ENCODE data around the gene FILIP1L.

Gene FILIP1L

DNA sequence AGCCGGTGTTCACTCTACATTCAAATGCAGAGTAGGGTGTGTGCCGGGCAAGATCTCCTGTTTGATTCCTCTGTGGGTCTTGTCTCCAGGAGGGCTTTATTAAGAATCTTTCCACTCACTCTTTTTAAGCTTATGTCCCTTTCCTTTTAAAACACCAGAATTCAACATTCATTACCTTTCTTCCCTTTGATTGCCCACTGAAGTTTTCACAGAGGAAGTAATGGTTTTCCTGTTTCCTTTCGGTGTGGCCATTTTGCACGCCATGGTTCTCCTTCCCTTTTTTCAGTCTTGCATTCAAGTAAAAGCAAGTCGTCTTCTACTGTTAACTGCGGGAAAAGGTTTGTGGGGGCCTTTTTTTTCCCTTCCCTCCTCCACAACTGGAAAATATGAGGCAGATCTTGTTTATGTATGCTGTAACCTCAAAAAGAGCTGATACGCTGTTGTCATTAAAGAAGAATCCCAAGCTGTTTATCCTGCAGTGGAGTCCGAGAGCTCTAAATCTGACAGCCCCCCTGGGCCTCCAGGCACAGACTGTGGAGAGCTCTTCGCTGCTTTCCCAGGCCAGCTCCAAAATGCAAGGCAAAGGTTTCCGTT, 40.5 kb downstream of the FILIP1L start:
- DNase-seq (ENCODE audit: extremely low read depth, low read depth), result peak; percentile 43
- TF ChIP-seq, protein P1, sequence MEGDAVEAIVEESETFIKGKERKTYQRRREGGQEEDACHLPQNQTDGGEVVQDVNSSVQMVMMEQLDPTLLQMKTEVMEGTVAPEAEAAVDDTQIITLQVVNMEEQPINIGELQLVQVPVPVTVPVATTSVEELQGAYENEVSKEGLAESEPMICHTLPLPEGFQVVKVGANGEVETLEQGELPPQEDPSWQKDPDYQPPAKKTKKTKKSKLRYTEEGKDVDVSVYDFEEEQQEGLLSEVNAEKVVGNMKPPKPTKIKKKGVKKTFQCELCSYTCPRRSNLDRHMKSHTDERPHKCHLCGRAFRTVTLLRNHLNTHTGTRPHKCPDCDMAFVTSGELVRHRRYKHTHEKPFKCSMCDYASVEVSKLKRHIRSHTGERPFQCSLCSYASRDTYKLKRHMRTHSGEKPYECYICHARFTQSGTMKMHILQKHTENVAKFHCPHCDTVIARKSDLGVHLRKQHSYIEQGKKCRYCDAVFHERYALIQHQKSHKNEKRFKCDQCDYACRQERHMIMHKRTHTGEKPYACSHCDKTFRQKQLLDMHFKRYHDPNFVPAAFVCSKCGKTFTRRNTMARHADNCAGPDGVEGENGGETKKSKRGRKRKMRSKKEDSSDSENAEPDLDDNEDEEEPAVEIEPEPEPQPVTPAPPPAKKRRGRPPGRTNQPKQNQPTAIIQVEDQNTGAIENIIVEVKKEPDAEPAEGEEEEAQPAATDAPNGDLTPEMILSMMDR (IDR thresholded peaks at IDR 0.05; ENCODE audit: low read depth, low read length), result no peak

- no peak for DNase-seq (ENCODE audit: extremely low read depth, low read depth)
- TF ChIP-seq, protein P1 (IDR thresholded peaks at IDR 0.05; ENCODE audit: low read depth, low read length), result no peak
These were observed 41.1 kb downstream of the FILIP1L start for GRCh38 chr3:100073049-100073713.

DNA sequence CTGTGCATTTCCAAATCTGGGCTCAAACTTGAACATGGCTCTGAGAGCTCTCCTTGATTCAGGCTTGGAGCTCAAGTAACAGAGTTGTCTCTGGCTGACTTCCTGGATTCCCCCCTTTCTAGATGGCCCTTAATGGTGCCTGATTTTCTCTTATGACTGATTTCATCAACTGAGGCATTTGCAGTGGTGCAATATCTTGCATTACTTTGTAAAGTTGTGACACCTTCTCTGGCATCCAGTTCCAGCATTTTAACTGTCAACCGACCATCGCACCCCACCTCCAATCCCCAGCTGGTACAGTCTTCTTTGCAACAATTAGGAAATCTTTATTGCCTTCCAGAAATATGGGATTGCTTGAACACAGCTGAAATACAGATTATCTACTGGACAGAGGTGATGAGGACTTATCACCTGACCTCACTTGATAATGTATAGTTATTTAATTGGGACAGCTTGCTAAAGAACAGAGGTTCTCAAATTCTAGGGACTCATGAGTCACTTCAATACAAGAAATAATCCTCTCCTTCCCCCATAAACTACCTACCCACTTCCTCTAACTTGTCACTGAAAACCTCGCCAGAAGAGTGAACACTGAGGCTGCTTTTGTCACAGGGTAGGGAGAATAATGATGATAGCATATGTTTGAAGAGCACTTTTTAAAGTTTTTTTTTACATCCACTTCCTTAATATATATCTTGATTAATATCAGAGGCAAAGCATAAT, 41.8 kb downstream of the FILIP1L start:
- TF ChIP-seq, protein P1 (IDR thresholded peaks at IDR 0.05; ENCODE audit: low read depth, low read length), result no peak
- DNase-seq (ENCODE audit: extremely low read depth, low read depth), result peak; percentile 23

DNA sequence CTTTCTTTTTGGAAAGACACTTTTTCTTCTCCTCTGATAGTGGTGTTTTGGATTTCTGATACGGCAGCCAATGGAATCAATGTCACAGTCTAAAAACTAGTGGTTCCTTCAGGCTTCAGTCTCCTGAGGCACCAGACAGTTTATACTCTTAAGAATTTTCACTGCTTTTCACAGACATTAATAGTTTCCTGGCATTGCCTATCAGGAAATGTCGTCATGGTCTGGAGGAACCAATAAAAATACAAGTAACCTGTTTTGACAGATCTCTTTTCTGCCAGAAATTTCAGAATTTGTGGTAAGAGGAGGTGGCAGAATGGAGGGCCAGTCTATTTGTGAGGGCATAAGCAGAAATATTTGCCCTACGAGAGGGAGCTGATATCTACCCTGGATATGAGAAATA, 44.8 kb downstream of the FILIP1L start:
- DNase-seq (ENCODE audit: extremely low read depth, low read depth), result no peak
- TF ChIP-seq, protein P1 (IDR thresholded peaks at IDR 0.05; ENCODE audit: low read depth, low read length), result no peak

- TF ChIP-seq, protein P1 (IDR thresholded peaks at IDR 0.05; ENCODE audit: low read depth, low read length), result peak; percentile 65
- DNase-seq (ENCODE audit: extremely low read depth, low read depth), result peak; percentile 51
These were observed 45.5 kb downstream of the FILIP1L start for GRCh38 chr3:100068826-100069225.

GRCh38 chr3:100067589-100067988, 46.7 kb downstream of the FILIP1L start:
- TF ChIP-seq, protein P1 (IDR thresholded peaks at IDR 0.05; ENCODE audit: low read depth, low read length), result no peak
- DNase-seq (ENCODE audit: extremely low read depth, low read depth), result no peak

GRCh38 chr3:100063929-100064461, 50.3 kb downstream of the FILIP1L start:
- DNase-seq (ENCODE audit: extremely low read depth, low read depth), result no peak
- TF ChIP-seq, protein P1 (IDR thresholded peaks at IDR 0.05; ENCODE audit: low read depth, low read length), result no peak
